Astrocyte (in vitro differentiated cells and primary cell): Measurements from ENCODE around the gene TJP1. TPM values are rescaled to one million over a fixed set of nuclear protein-coding genes. Genes with fewer than 3 reads are reported as not detected.
A peak's percentile ranks its signal among the peaks of the same experiment; 100 is the strongest.

ENCODE experiments used
- DNase-seq: peaks from one replicate; pipeline ENCODE4 v3.0.0-alpha.2; 2010; ENCODE audit warnings: low read depth
- FAIRE-seq: peaks from 2 replicates; lab custom pipeline; 2011; peaks lifted over from hg19 to GRCh38; lab: Jason Lieb, UNC
- H2AFZ ChIP-seq: 2 replicates; pipeline ENCODE4 v1.6.0; 2012; ENCODE audit warnings: low read depth, low read length, inconsistent platforms
- H3K27ac ChIP-seq: 2 replicates; pipeline ENCODE4 v1.5.1; 2011; ENCODE audit warnings: low read depth, low read length, inconsistent platforms
- H3K27me3 ChIP-seq: 2 replicates; pipeline ENCODE4 v1.6.0; 2011; ENCODE audit warnings: low read length, inconsistent platforms; ENCODE audit not compliant: insufficient read depth
- H3K36me3 ChIP-seq: 2 replicates; pipeline ENCODE4 v1.5.1; 2011; ENCODE audit warnings: low read length, inconsistent platforms; ENCODE audit not compliant: insufficient read depth
- H3K4me1 ChIP-seq: 2 replicates; pipeline ENCODE4 v1.5.1; 2011; ENCODE audit warnings: low read length, inconsistent platforms; ENCODE audit not compliant: insufficient read depth
- H3K4me2 ChIP-seq: 2 replicates; pipeline ENCODE4 v1.6.0; 2012; ENCODE audit warnings: low read length, inconsistent platforms
- H3K4me3 ChIP-seq: 2 replicates; pipeline ENCODE4 v1.5.1; 2011; ENCODE audit warnings: low read depth, mild to moderate bottlenecking, low read length, inconsistent platforms; ENCODE audit not compliant: insufficient read depth
- H3K79me2 ChIP-seq: 2 replicates; pipeline ENCODE4 v1.6.0; 2012; ENCODE audit warnings: mild to moderate bottlenecking, low read length, inconsistent platforms; ENCODE audit not compliant: insufficient read depth
- H3K9ac ChIP-seq: 2 replicates; pipeline ENCODE4 v1.6.0; 2012; ENCODE audit warnings: mild to moderate bottlenecking, low read length, inconsistent platforms
- H3K9me3 ChIP-seq: 2 replicates; pipeline ENCODE4 v1.5.1; 2012; ENCODE audit warnings: low read depth, mild to moderate bottlenecking, low read length, inconsistent platforms; ENCODE audit not compliant: insufficient read depth
- H4K20me1 ChIP-seq: 2 replicates; pipeline ENCODE4 v1.6.0; 2012; ENCODE audit warnings: low read length, inconsistent platforms; ENCODE audit not compliant: insufficient read depth
- H3K27ac Mint-ChIP-seq: one replicate; pipeline ENCODE4 v1.8.0; 2021; ENCODE audit warnings: mild to moderate bottlenecking, mixed read lengths; ENCODE audit not compliant: unreplicated experiment
- H3K27me3 Mint-ChIP-seq: one replicate; pipeline ENCODE4 v1.8.0; 2021; ENCODE audit warnings: low read depth, mixed read lengths; ENCODE audit not compliant: unreplicated experiment
- H3K36me3 Mint-ChIP-seq: one replicate; pipeline ENCODE4 v1.8.0; 2021; ENCODE audit warnings: low read depth, mixed read lengths; ENCODE audit not compliant: unreplicated experiment
- H3K4me1 Mint-ChIP-seq: one replicate; pipeline ENCODE4 v1.8.0; 2021; ENCODE audit warnings: low read depth, mixed read lengths; ENCODE audit not compliant: unreplicated experiment
- H3K4me3 Mint-ChIP-seq: one replicate; pipeline ENCODE4 v1.8.0; 2021; ENCODE audit warnings: mild to moderate bottlenecking, moderate library complexity, mixed read lengths; ENCODE audit not compliant: unreplicated experiment
- H3K9me3 Mint-ChIP-seq: one replicate; pipeline ENCODE4 v1.8.0; 2021; ENCODE audit warnings: mild to moderate bottlenecking, mixed read lengths; ENCODE audit not compliant: unreplicated experiment
- EZH2 ChIP-seq: IDR thresholded peaks from 2 replicates; pipeline ENCODE4 v1.6.1; 2012; ENCODE audit warnings: mild to moderate bottlenecking, low read length, inconsistent platforms; ENCODE audit not compliant: insufficient read depth
- total RNA-seq: library from RNA; stranded (reverse); gene quantifications from 2 replicates; pipeline ENCODE4 v1.2.1, GENCODE V29; 2021
- TF ChIP-seq, protein P1 (sequence below): IDR thresholded peaks from 2 replicates; pipeline ENCODE4 v1.5.1; 2011; ENCODE audit warnings: low read depth, mild to moderate bottlenecking, inconsistent platforms, low read length, moderate library complexity; ENCODE audit not compliant: insufficient read depth

The TJP1 gene
- total RNA-seq, 1 donor from 2014 or later = 137 TPM

DNA sequence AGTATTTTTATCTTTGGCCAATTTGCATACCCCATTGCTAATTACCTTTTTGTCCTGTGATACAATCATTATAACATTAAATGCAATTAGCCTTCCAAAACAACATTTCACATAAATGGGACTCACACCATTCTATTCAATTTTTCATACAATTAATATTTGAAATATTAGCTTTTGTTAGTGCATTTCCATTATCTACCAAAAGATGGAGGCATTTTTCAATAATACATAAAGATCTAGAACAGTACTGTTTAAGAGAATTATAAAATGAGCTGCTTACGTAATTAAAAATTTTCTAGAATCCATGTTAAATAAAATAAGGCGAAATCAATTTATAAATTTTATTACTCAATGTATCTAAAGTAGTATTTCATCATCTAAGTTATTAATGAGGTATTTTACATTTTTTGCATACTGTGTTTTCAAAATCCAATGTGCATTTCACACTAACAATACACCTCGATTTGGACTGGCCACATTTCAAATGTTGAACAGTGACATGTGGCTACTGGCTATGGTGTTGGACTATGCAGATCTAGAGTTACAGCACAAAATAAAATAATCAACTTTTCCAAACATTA, 74.3 kb downstream of the TJP1 start:
- Histone ChIP-seq H3K36me3 (peaks cover 8% of the 10 kb centered on the region), H3K9me3 (no peaks in the 10 kb centered on the region), H4K20me1 (peaks cover 37% of the 10 kb centered on the region), H2AFZ (no peak overlapping the region), H3K4me1 (no peaks in the 10 kb centered on the region), H3K4me3 (no peak overlapping the region), H3K4me2 (no peak overlapping the region), H3K79me2 (peaks cover 13% of the 10 kb centered on the region), H3K9ac (no peak overlapping the region), H3K27ac (no peak overlapping the region), H3K27me3 (no peaks in the 10 kb centered on the region)
- Mint-ChIP-seq H3K4me1 (peaks cover 13% of the 10 kb centered on the region), H3K27me3 (no peaks in the 10 kb centered on the region), H3K27ac (no peak overlapping the region), H3K36me3 (peaks cover 7% of the 10 kb centered on the region), H3K4me3 (no peak overlapping the region), H3K9me3 (no peaks in the 10 kb centered on the region)
- no peak for TF ChIP-seq EZH2
- TF ChIP-seq, protein P1, sequence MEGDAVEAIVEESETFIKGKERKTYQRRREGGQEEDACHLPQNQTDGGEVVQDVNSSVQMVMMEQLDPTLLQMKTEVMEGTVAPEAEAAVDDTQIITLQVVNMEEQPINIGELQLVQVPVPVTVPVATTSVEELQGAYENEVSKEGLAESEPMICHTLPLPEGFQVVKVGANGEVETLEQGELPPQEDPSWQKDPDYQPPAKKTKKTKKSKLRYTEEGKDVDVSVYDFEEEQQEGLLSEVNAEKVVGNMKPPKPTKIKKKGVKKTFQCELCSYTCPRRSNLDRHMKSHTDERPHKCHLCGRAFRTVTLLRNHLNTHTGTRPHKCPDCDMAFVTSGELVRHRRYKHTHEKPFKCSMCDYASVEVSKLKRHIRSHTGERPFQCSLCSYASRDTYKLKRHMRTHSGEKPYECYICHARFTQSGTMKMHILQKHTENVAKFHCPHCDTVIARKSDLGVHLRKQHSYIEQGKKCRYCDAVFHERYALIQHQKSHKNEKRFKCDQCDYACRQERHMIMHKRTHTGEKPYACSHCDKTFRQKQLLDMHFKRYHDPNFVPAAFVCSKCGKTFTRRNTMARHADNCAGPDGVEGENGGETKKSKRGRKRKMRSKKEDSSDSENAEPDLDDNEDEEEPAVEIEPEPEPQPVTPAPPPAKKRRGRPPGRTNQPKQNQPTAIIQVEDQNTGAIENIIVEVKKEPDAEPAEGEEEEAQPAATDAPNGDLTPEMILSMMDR = peak; percentile 31
- FAIRE-seq (no peak), DNase-seq (no peak)

GRCh38 chr15:29743475-29743874, 78.8 kb downstream of the TJP1 start:
- H3K4me1 Mint-ChIP-seq = no peaks in the 10 kb centered on the region
- peaks cover 6% of the 10 kb centered on the region for H3K36me3 Mint-ChIP-seq

More at GRCh38 chr15:29743475-29743874, 78.8 kb downstream of the TJP1 start:
- Mint-ChIP-seq H3K27me3 (no peaks in the 10 kb centered on the region), H3K9me3 (no peaks in the 10 kb centered on the region), H3K4me3 (no peak overlapping the region), H3K27ac (no peak overlapping the region)
- Histone ChIP-seq H3K4me3 (no peak overlapping the region), H3K79me2 (no peaks in the 10 kb centered on the region), H3K4me1 (no peaks in the 10 kb centered on the region), H3K36me3 (peaks cover 16% of the 10 kb centered on the region), H3K9ac (no peak overlapping the region), H3K27ac (no peak overlapping the region), H4K20me1 (peaks cover 13% of the 10 kb centered on the region), H3K9me3 (no peaks in the 10 kb centered on the region), H3K4me2 (no peak overlapping the region), H3K27me3 (no peaks in the 10 kb centered on the region), H2AFZ (no peak overlapping the region)
- DNase-seq (no peak), FAIRE-seq (no peak)
- TF ChIP-seq, protein P1 = no peak
- TF ChIP-seq EZH2 = no peak
